Muscle layer of duodenum (tissue), 2 donors: ENCODE measurements around the gene PHACTR3.

Experiments used
- H3K27ac ChIP-seq: one replicate; pipeline ENCODE4 v1.7.0; 2013; ENCODE audit warnings: mild to moderate bottlenecking, low read length
- H3K27me3 ChIP-seq: one replicate; pipeline ENCODE4 v1.7.0; 2013; ENCODE audit warnings: low read depth, mild to moderate bottlenecking, control low read depth, low read length
- H3K36me3 ChIP-seq, 2 donors: one replicate each; pipeline ENCODE4 v1.7.0; 2013; ENCODE audit warnings: low read length in 2 of 2, control low read depth in 1 of 2, mild to moderate bottlenecking in 1 of 2; ENCODE audit not compliant: insufficient read depth in 2 of 2, control insufficient read depth in 1 of 2
- H3K4me1 ChIP-seq, 2 donors: one replicate each; pipeline ENCODE4 v1.7.0; 2013; ENCODE audit warnings: low read length in 2 of 2, mild to moderate bottlenecking in 2 of 2, control low read depth in 1 of 2, moderate library complexity in 1 of 2; ENCODE audit not compliant: insufficient read depth in 2 of 2, control insufficient read depth in 1 of 2
- H3K4me3 ChIP-seq, 2 donors: one replicate each; pipeline ENCODE4 v1.7.0; 2013; ENCODE audit warnings: low read length in 2 of 2, low read depth in 1 of 2, mild to moderate bottlenecking in 1 of 2
- H3K9me3 ChIP-seq, 2 donors: one replicate each; pipeline ENCODE4 v1.7.0; 2013; ENCODE audit warnings: low read length in 2 of 2, control low read depth in 1 of 2, mild to moderate bottlenecking in 1 of 2; ENCODE audit not compliant: control insufficient read depth in 1 of 2
- donor health status: healthy.

The PHACTR3 gene

GRCh38 chr20:59729506-59729905 is 125.2 kb downstream of the PHACTR3 start:
- H3K4me1 ChIP-seq, result no peaks in the 10 kb centered on the region
- no peaks in the 10 kb centered on the region for H3K36me3 ChIP-seq
- peaks cover 14% of the 10 kb centered on the region for H3K27me3 ChIP-seq
- H3K9me3 ChIP-seq, result no peaks in the 10 kb centered on the region
- no peak overlapping the region for H3K27ac ChIP-seq
- no peak overlapping the region for H3K4me3 ChIP-seq

GRCh38 chr20:59730722-59731121 is 126.4 kb downstream of the PHACTR3 start:
- Histone ChIP-seq H3K36me3 (no peaks in the 10 kb centered on the region), H3K4me3 (no peak overlapping the region), H3K4me1 (no peaks in the 10 kb centered on the region), H3K9me3 (no peaks in the 10 kb centered on the region), H3K27me3 (peaks cover 2% of the 10 kb centered on the region), H3K27ac (no peak overlapping the region)

- H3K9me3 ChIP-seq, result no peaks in the 10 kb centered on the region
- no peak overlapping the region for H3K27ac ChIP-seq
- H3K36me3 ChIP-seq, result no peaks in the 10 kb centered on the region
- H3K27me3 ChIP-seq, result no peaks in the 10 kb centered on the region
- H3K4me3 ChIP-seq, result no peak overlapping the region
- no peaks in the 10 kb centered on the region for H3K4me1 ChIP-seq
These were observed 127.0 kb downstream of the PHACTR3 start for GRCh38 chr20:59731376-59731775.

- H3K4me1 ChIP-seq, result no peaks in the 10 kb centered on the region
- H3K4me3 ChIP-seq, result no peak overlapping the region
- H3K27ac ChIP-seq, result no peak overlapping the region
- H3K27me3 ChIP-seq, result no peaks in the 10 kb centered on the region
- no peaks in the 10 kb centered on the region for H3K9me3 ChIP-seq
- no peaks in the 10 kb centered on the region for H3K36me3 ChIP-seq
These were observed 129.0 kb downstream of the PHACTR3 start for GRCh38 chr20:59733351-59733750.

- no peaks in the 10 kb centered on the region for H3K27me3 ChIP-seq
These were observed 131.1 kb downstream of the PHACTR3 start for GRCh38 chr20:59735486-59735885.

GRCh38 chr20:59735917-59736316 is 131.6 kb downstream of the PHACTR3 start:
- Histone ChIP-seq H3K27ac (no peak overlapping the region), H3K27me3 (no peaks in the 10 kb centered on the region), H3K4me1 (no peaks in the 10 kb centered on the region), H3K9me3 (no peaks in the 10 kb centered on the region), H3K36me3 (no peaks in the 10 kb centered on the region), H3K4me3 (no peak overlapping the region)

More at GRCh38 chr20:59735486-59735885, 131.1 kb downstream of the PHACTR3 start:
- no peaks in the 10 kb centered on the region for H3K4me1 ChIP-seq
- H3K27ac ChIP-seq, result no peak overlapping the region
- no peak overlapping the region for H3K4me3 ChIP-seq
- no peaks in the 10 kb centered on the region for H3K36me3 ChIP-seq
- no peaks in the 10 kb centered on the region for H3K9me3 ChIP-seq

- no peaks in the 10 kb centered on the region for H3K36me3 ChIP-seq
- no peak overlapping the region for H3K4me3 ChIP-seq
- no peaks in the 10 kb centered on the region for H3K27me3 ChIP-seq
- H3K9me3 ChIP-seq, result no peaks in the 10 kb centered on the region
- H3K4me1 ChIP-seq, result no peaks in the 10 kb centered on the region
- no peak overlapping the region for H3K27ac ChIP-seq
These were observed 132.0 kb downstream of the PHACTR3 start for GRCh38 chr20:59736366-59736765.

- Histone ChIP-seq H3K27ac (no peak overlapping the region), H3K4me1 (no peaks in the 10 kb centered on the region), H3K36me3 (no peaks in the 10 kb centered on the region), H3K9me3 (no peaks in the 10 kb centered on the region), H3K4me3 (no peak overlapping the region), H3K27me3 (no peaks in the 10 kb centered on the region)
These were observed 132.8 kb downstream of the PHACTR3 start for GRCh38 chr20:59737073-59737666.

- no peak overlapping the region for H3K27ac ChIP-seq
- no peaks in the 10 kb centered on the region for H3K4me1 ChIP-seq
- no peaks in the 10 kb centered on the region for H3K9me3 ChIP-seq
- no peaks in the 10 kb centered on the region for H3K27me3 ChIP-seq
- H3K36me3 ChIP-seq, result no peaks in the 10 kb centered on the region
- no peak overlapping the region for H3K4me3 ChIP-seq
These were observed 133.5 kb downstream of the PHACTR3 start for GRCh38 chr20:59737816-59738215.

- H3K4me3 ChIP-seq, result no peak overlapping the region
- no peaks in the 10 kb centered on the region for H3K36me3 ChIP-seq
- no peaks in the 10 kb centered on the region for H3K27me3 ChIP-seq
- no peak overlapping the region for H3K27ac ChIP-seq
- H3K4me1 ChIP-seq, result no peaks in the 10 kb centered on the region
- no peaks in the 10 kb centered on the region for H3K9me3 ChIP-seq
These were observed 134.5 kb downstream of the PHACTR3 start for GRCh38 chr20:59738851-59739250.

GRCh38 chr20:59740621-59741020 is 136.3 kb downstream of the PHACTR3 start:
- Histone ChIP-seq H3K4me3 (no peak overlapping the region), H3K9me3 (no peaks in the 10 kb centered on the region), H3K36me3 (no peaks in the 10 kb centered on the region), H3K4me1 (no peaks in the 10 kb centered on the region), H3K27me3 (no peaks in the 10 kb centered on the region), H3K27ac (no peak overlapping the region)

GRCh38 chr20:59741073-59741472 is 136.7 kb downstream of the PHACTR3 start:
- no peaks in the 10 kb centered on the region for H3K9me3 ChIP-seq
- no peak overlapping the region for H3K27ac ChIP-seq

More at GRCh38 chr20:59741073-59741472, 136.7 kb downstream of the PHACTR3 start:
- Histone ChIP-seq H3K4me3 (no peak overlapping the region), H3K27me3 (no peaks in the 10 kb centered on the region), H3K36me3 (no peaks in the 10 kb centered on the region), H3K4me1 (no peaks in the 10 kb centered on the region)
